Measurements from ENCODE around the gene ARAP2.
A peak's percentile ranks its signal among the peaks of the same experiment; 100 is the strongest.

Gene ARAP2

GRCh38 chr4:36026348-36026880 is 217.9 kb downstream of the ARAP2 start:
- no peak for DNase-seq

- peak; percentile 25 for DNase-seq
Measured at GRCh38 chr4:36024901-36025660, 219.2 kb downstream of the ARAP2 start.

DNA sequence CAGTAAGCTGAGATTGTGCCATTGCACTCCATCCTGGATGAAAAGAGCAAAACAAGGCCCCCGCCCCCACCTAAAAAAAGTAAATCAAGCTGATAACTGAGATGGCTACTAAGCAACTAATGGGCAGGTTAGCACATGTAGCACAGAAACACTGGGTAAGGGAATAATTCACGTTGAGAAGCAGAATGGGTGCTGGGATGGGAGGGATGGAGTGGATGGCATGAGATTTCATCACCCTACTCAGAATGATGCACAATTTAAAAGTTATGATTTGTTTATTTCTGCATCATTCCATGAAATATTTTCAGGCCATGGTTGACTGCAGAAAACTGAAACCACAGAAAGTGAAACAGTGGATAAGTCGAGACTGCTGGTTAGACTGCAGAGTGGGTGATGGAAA is 224.0 kb downstream of the ARAP2 start:
- no peak for DNase-seq
